Choroid plexus epithelial cell (primary cell): ENCODE results near the gene FA2H.

Experiments
- DNase-seq: peaks from one replicate; pipeline ENCODE4 v3.0.0-alpha.2; 2010; ENCODE audit warnings: low read depth
- H3K4me3 ChIP-seq: 2 replicates; pipeline ENCODE4 v1.5.1; 2011; ENCODE audit warnings: low read depth, mild to moderate bottlenecking, control low read depth, low read length, moderate library complexity
- TF ChIP-seq, protein P1 (sequence below): conservative IDR thresholded peaks from 2 replicates; pipeline ENCODE4 v1.5.1; 2011; ENCODE audit warnings: low read depth, mild to moderate bottlenecking, control low read depth, inconsistent platforms, low read length, moderate library complexity

Gene FA2H

DNA sequence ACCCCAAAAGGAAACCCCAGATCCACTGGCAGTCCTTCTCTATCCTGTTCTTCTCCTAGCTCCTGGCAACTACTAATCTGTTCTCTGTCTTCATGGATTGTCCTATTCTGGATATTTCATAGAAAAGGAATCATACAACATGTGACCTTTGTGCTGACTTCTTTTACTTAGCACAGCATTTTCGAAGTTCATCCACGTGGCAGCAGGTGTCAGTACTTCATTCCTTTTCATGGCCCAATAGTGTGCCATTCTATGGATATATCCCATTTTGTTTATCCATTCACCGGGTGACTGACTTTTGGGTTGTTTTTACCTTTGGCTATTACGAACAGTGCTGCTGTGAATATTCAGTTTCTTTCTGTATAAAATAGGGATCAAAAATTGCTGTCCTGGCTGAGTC lies 10.4 kb upstream of the FA2H start:
- no peak overlapping the region for H3K4me3 ChIP-seq
- TF ChIP-seq, protein P1, sequence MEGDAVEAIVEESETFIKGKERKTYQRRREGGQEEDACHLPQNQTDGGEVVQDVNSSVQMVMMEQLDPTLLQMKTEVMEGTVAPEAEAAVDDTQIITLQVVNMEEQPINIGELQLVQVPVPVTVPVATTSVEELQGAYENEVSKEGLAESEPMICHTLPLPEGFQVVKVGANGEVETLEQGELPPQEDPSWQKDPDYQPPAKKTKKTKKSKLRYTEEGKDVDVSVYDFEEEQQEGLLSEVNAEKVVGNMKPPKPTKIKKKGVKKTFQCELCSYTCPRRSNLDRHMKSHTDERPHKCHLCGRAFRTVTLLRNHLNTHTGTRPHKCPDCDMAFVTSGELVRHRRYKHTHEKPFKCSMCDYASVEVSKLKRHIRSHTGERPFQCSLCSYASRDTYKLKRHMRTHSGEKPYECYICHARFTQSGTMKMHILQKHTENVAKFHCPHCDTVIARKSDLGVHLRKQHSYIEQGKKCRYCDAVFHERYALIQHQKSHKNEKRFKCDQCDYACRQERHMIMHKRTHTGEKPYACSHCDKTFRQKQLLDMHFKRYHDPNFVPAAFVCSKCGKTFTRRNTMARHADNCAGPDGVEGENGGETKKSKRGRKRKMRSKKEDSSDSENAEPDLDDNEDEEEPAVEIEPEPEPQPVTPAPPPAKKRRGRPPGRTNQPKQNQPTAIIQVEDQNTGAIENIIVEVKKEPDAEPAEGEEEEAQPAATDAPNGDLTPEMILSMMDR = no peak
- DNase-seq = no peak

DNA sequence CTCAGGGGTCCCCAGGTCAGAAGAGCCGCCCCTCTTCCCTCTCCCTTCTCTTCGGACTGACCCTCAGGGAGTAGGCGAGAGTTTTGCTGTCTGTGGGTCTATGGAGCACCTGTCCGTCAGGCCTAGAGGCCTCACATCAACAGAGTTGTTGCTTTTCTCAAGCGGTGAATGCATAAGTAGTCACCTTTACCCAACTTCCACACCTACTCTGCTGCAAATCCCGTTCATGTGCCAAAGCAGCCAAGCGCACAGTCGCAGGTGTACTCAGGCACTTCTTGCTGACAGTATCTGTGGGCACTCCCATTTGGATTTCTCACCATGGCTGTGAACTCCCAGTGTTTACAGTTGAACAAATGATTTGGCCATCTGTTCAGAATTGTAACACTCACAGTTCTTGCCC lies 4.0 kb upstream of the FA2H start:
- no peak for DNase-seq
- TF ChIP-seq, protein P1 = no peak
- no peak overlapping the region for H3K4me3 ChIP-seq

DNA sequence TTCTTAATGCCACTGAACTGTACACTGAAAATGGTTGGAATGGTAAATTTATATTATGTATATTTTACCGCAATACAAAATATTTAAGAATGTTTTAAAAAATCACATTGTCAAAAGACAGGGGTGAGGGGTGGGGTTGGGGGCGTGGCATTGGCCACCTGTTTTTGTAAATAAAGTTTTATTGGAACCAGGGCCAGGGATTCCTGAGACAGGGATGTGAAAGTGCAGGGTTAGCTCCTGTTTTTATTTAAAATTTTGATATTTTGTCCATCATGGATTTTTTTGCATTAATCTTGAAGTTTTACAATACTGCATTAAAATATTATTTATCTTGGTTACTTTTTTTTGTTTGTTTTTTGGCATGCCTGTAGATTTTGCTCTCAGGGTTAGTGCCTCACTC lies 2.3 kb upstream of the FA2H start:
- TF ChIP-seq, protein P1 = no peak
- H3K4me3 ChIP-seq = no peak overlapping the region
- no peak for DNase-seq

DNA sequence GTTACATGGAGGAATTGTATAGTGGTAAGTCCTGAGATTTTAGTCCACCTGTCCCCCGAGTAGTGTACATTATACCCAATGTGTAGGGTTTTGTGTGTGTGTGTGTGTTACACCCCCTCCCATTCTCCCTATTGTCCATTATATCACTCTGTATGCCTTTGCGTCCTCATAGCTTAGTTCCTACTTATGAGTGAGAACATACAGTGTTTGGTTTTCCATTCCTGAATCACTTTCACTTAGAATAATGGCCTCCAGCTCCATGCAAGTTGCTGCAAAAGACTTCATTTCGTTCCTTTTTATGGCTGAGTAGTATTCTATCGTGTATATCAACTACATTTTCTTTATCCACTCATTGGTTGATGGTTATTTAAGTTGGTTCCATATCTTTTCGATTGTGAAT lies 635 bp upstream of the FA2H start:
- DNase-seq = no peak
- TF ChIP-seq, protein P1 = no peak
- H3K4me3 ChIP-seq = no peak overlapping the region

DNA sequence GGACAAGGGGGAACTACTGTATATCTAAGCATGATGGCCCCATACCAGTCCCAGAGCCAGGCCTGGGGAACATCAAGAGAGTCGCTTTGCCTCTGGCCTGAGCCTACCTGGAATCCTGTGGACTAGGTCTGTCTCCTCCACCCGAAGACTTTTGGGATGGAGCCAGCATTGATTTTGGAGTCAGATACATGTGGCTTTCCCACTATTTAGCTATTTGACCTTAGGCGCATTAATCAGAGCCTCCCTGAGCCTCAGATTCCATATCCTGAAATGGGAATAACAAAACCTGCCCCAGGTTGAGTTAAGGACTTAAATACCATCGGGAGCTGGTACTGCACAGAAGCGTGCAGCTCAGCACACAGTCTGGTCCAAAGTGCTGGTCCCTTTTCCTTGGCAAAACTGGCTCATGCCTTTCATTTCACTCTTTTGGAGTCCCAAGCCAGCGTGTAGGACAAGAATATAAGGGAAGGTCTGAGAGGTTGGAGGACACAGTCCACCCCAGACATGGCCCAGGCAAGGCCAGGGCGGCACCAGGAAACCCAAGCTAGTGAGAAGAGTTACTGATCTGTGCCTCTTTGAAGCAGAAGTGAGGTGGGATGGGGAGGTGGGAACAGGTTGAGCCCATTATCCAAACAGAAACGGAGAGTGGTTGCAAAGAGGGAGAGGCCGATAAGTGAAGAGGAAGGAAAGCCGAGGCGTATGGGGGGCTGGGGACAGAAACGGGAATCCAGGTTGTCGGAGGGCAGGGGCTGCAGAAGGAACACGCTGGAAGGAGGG lies 986 bp downstream of the FA2H start:
- TF ChIP-seq, protein P1 = no peak
- no peak for DNase-seq
- H3K4me3 ChIP-seq = no peak overlapping the region

DNA sequence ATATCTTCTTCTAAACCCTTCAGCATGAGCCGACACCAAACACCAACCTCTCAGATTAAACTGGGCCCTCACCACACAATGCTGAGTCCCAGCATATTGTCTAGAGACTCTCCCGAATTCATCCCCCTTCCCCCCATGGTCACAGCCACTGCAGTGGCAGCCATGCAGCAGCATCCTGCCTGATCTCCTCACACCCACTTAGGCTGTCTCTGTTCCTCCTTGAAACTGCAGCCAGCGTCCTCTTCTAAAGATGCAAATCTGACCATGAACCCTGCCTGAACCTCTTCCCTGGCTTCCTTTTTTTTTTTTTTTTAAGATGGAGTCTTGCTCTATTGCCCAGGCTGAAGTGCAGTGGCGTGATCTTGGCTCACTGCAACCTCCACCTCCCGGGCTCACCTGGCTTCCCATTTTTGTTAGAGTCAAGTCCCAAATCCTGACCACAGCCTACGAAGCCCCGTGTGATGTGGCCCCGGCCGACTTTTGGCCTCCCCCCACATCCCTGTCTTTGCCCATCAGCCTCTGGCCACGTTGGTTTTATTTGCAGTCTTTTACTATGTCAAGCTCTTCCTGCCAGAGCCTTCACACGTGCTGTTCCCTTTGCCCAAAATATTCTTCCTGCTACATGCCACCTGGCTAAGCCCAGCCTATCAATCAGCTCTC lies 2.8 kb downstream of the FA2H start:
- no peak for DNase-seq
- no peak overlapping the region for H3K4me3 ChIP-seq
- TF ChIP-seq, protein P1 = no peak

DNA sequence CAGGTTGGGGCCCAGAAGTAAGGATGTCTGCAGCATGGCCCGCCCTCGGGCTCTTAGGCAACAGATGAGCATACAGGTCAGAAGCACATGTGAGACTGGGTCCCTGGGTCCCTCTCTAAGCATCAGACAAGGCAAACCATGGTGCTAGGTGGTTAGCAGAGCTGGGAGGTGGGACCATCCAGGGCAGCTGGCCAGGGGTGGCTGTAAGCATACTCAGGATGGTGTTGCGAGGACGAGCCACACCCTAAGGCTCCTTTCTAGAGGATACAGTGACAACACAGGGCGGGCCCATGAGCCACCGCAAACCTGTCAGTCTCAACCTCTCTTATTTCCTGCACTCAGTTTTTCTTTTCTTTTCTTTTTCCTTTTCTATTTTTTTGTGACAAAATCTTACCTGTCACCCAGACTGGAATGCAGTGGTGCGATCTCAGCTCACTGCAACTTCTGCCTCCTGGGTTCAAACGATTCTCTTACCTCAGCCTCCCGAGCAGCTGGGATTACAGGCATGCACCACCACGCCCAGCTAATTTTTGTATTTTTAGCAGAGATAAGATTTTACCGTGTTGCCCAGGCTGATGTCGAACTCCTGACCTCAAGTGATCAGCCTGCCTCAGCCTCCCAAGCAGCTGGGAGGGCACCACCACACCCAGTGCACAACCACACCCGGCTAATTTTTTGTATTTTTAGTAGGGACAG lies 3.6 kb downstream of the FA2H start:
- TF ChIP-seq, protein P1 = no peak
- H3K4me3 ChIP-seq = no peak overlapping the region
- no peak for DNase-seq
